Erythroblast (primary cell): ENCODE results near the gene HORMAD2.

Experiments used
- GATA1 ChIP-seq: IDR thresholded peaks from 2 replicates; pipeline ENCODE4 v1.6.1; 2011; ENCODE audit warnings: low read depth, mild to moderate bottlenecking, control low read depth, low read length, moderate library complexity
- POLR2A ChIP-seq: IDR thresholded peaks from 2 replicates; pipeline ENCODE4 v1.6.1; 2011; ENCODE audit warnings: mild to moderate bottlenecking, low read length

GRCh38 chr22:30210235-30210909, 130.1 kb downstream of the HORMAD2 start:
- TF ChIP-seq POLR2A (no peak), GATA1 (no peak)
